Endothelial cell of umbilical vein (primary cell): ENCODE results near the gene DEPDC1. TPM values are rescaled to one million over a fixed set of nuclear protein-coding genes. Genes with fewer than 3 reads are reported as not detected.

ENCODE experiments used
- BruUV-seq: library from RNA; stranded (reverse); fragments of 400-500 nt; replicated peaks from 2 replicates; lab custom pipeline; 2021; lab: Mats Ljungman, UMichigan
- CTCF ChIA-PET: fragments of 300-600, 350-600 bp; sonication (Branson Sonifier 250); formaldehyde crosslinking; loops from one replicate; lab custom pipeline; 2021; ENCODE audit warnings: antibody characterized with exemption, inconsistent platforms; lab: Charles Lee
- POLR2A ChIA-PET: fragments of 300-600, 350-600 bp; sonication (Branson Sonifier 250); formaldehyde crosslinking; loops from one replicate; lab custom pipeline; 2021; ENCODE audit warnings: antibody characterized with exemption, inconsistent platforms; lab: Charles Lee
- DNase-seq: peaks from one replicate; pipeline ENCODE4 v3.0.0-alpha.2; 2011; ENCODE audit warnings: low read depth, low spot score
- FAIRE-seq: peaks from 2 replicates; lab custom pipeline; 2011; peaks lifted over from hg19 to GRCh38; lab: Jason Lieb, UNC
- H2AFZ ChIP-seq: 2 replicates; pipeline ENCODE4 v1.6.0; 2012; ENCODE audit warnings: low read depth, low read length, control low read depth, inconsistent platforms
- H3K27ac ChIP-seq: 2 replicates; pipeline ENCODE4 v1.5.1; 2011; ENCODE audit warnings: low read depth, mild to moderate bottlenecking, control low read depth, low read length, moderate library complexity; ENCODE audit not compliant: insufficient read depth
- H3K27me3 ChIP-seq, 2 experiments: 2 replicates each; pipeline versions ENCODE4 v1.6.0 to v1.6.1; 2011; ENCODE audit warnings: low read length in 2 of 2, mixed read lengths in 1 of 2; ENCODE audit not compliant: control insufficient read depth in 2 of 2, insufficient read depth in 2 of 2
- H3K36me3 ChIP-seq, 2 experiments: 2 replicates in 1 of 2; 3 replicates in 1 of 2; pipeline ENCODE4 v1.5.1; 2011; ENCODE audit warnings: low read length in 2 of 2, mild to moderate bottlenecking in 1 of 2, moderate library complexity in 1 of 2; ENCODE audit not compliant: control insufficient read depth in 2 of 2, insufficient read depth in 2 of 2; ENCODE audit errors: extremely low read depth in 1 of 2
- H3K4me1 ChIP-seq: 3 replicates; pipeline ENCODE4 v1.5.1; 2011; ENCODE audit warnings: mild to moderate bottlenecking, low read length; ENCODE audit not compliant: control insufficient read depth, insufficient read depth; ENCODE audit errors: extremely low read depth
- H3K4me2 ChIP-seq: 2 replicates; pipeline ENCODE4 v1.6.1; 2011; ENCODE audit warnings: low read length, control low read depth, mixed read lengths; ENCODE audit not compliant: insufficient read depth
- H3K4me3 ChIP-seq, 3 experiments: fragments of 200-600 bp in 1 of 3; sonication (generic), shearing (Covaris generic) in 1 of 3; replicated peaks in 1 of 3; 2 replicates each; pipeline ENCODE4 v1.5.1; 2011 to 2016; ENCODE audit warnings: control low read depth in 3 of 3, low read length in 3 of 3, mild to moderate bottlenecking in 2 of 3, inconsistent platforms in 1 of 3, low read depth in 1 of 3, moderate library complexity in 1 of 3; ENCODE audit not compliant: insufficient read depth in 1 of 3
- H3K79me2 ChIP-seq: 2 replicates; pipeline ENCODE4 v1.6.0; 2012; ENCODE audit warnings: low read length, inconsistent platforms; ENCODE audit not compliant: control insufficient read depth, insufficient read depth
- H3K9ac ChIP-seq: replicated peaks from 2 replicates; pipeline ENCODE3; 2011; ENCODE audit warnings: low read length, control low read depth; ENCODE audit not compliant: insufficient read depth; ENCODE audit errors: extremely low read depth
- H3K9me1 ChIP-seq: replicated peaks from 3 replicates; pipeline ENCODE4 v1.6.0; 2011; ENCODE audit warnings: mild to moderate bottlenecking, low read length; ENCODE audit not compliant: control insufficient read depth, insufficient read depth; ENCODE audit errors: extremely low read depth
- H3K9me3 ChIP-seq: replicated peaks from 2 replicates; pipeline ENCODE4 v1.5.1; 2012; ENCODE audit warnings: low read length, inconsistent platforms; ENCODE audit not compliant: control insufficient read depth, insufficient read depth
- H4K20me1 ChIP-seq: replicated peaks from 2 replicates; pipeline ENCODE3; 2011; ENCODE audit warnings: mild to moderate bottlenecking, low read length; ENCODE audit not compliant: control insufficient read depth, insufficient read depth; ENCODE audit errors: extremely low read depth
- CTCF ChIP-seq, 2 donors: IDR thresholded peaks; 1 replicate in 1 of 2; 2 replicates in 1 of 2; pipeline ENCODE4 v1.5.1; 2011; ENCODE audit warnings: low read length in 2 of 2, mild to moderate bottlenecking in 2 of 2, moderate library complexity in 2 of 2, control low read depth in 1 of 2, inconsistent platforms in 1 of 2, low read depth in 1 of 2; ENCODE audit not compliant: insufficient read depth in 1 of 2; ENCODE audit errors: extremely low read depth in 1 of 2
- EZH2 ChIP-seq: IDR thresholded peaks from 2 replicates; pipeline ENCODE4 v1.6.1; 2012; ENCODE audit warnings: borderline replicate concordance, low read depth, mild to moderate bottlenecking, moderate library complexity, low read length, inconsistent platforms; ENCODE audit not compliant: severe bottlenecking
- FOS ChIP-seq: IDR thresholded peaks from 2 replicates; pipeline ENCODE4 v1.6.1; 2011; ENCODE audit warnings: mild to moderate bottlenecking, low read length, moderate library complexity, borderline replicate concordance; ENCODE audit not compliant: insufficient read depth
- GATA2 ChIP-seq: IDR thresholded peaks from 2 replicates; pipeline ENCODE4 v1.7.0; 2011; ENCODE audit warnings: low read depth, mild to moderate bottlenecking, moderate library complexity, mixed read lengths, low read length; ENCODE audit not compliant: insufficient read length, insufficient read depth
- JUN ChIP-seq: IDR thresholded peaks from 2 replicates; pipeline ENCODE4 v1.6.1; 2011; ENCODE audit warnings: borderline replicate concordance, low read depth; ENCODE audit not compliant: insufficient read length, insufficient read depth
- MAX ChIP-seq: IDR thresholded peaks from 2 replicates; pipeline ENCODE4 v1.6.1; 2011; ENCODE audit not compliant: insufficient read depth, insufficient read length
- MYC ChIP-seq: IDR thresholded peaks from one replicate; pipeline ENCODE4 v1.6.1; 2011; ENCODE audit warnings: mild to moderate bottlenecking, low read depth, low read length
- POLR2A ChIP-seq: IDR thresholded peaks from 2 replicates; pipeline ENCODE4 v1.6.1; 2012; ENCODE audit warnings: low read depth, mild to moderate bottlenecking, control low read depth, low read length
- POLR2AphosphoS5 ChIP-seq: IDR thresholded peaks from 2 replicates; pipeline ENCODE4 v1.6.1; 2012; ENCODE audit warnings: low read depth, mild to moderate bottlenecking, control low read depth, low read length, moderate library complexity; ENCODE audit not compliant: insufficient read depth
- dilution Hi-C: fragments of 300-500 bp; cut with MboI; formaldehyde crosslinking; loops from one replicate; pipeline ENCODE4 v1.15.0; 2019; ENCODE audit warnings: low sequenced_read_pairs; ENCODE audit not compliant: extremely low pct_ligation_motif_present
- intact Hi-C: fragments of 100-400 bp; cut with micrococcal nuclease; formaldehyde crosslinking; loops from one replicate; pipeline ENCODE4 v1.10.0; 2022
- polyA plus RNA-seq, 4 experiments: library from polyadenylated mRNA; depleted of rRNA in 3 of 4; stranded (reverse) in 3 of 4; unstranded in 1 of 4; fragments of >200 nt; gene quantifications; 2 replicates each; pipeline versions ENCODE4 v1.2.1 to v1.2.3, GENCODE V29; 2011 to 2012; ENCODE audit warnings: missing spikeins in 1 of 4
- total RNA-seq: library from RNA; stranded (reverse); gene quantifications from 2 replicates; pipeline ENCODE4 v1.2.3, GENCODE V29; 2021

DEPDC1 gene
- total and polyA plus RNA-seq, 2 donors (not counting 3 experiments of a cell fraction or from before 2014, with no cell fraction given), result 5.5 to 30.4 TPM

GRCh38 chr1:68495532-68495931 lies 1.4 kb downstream of the DEPDC1 start:
- FAIRE-seq, result no peak
- BruUV-seq, result no TSS peak
- H3K79me2 ChIP-seq, result peaks cover 44% of the 10 kb centered on the region
- no peaks in the 10 kb centered on the region for H3K9me1 ChIP-seq
- intact Hi-C loops, result loop anchor here (10.0 kb wide), 3 partner anchors 601 to 1859 kb away; partner anchors contain the start of genes ANKRD13C and LRRC7
- ChIA-PET POLR2A (no interaction called here), CTCF (interaction anchor here (0.8 to 2.8 kb wide), 5 partner anchors 8 to 375 kb away, joined by 3 to 10 read pairs (median 3); no protein-coding TSS in a partner anchor)
- H3K4me1 ChIP-seq, result peaks cover 22% of the 10 kb centered on the region
- peak overlapping the region; percentile 99 for H3K4me2 ChIP-seq
- dilution Hi-C loops, result no loop called here
- no peaks in the 10 kb centered on the region for H3K27me3 ChIP-seq
- peak overlapping the region; percentile 100 for H2AFZ ChIP-seq
- peak; percentile 31 for DNase-seq
- peak overlapping the region; percentile 24 for H3K27ac ChIP-seq
- H3K36me3 ChIP-seq, result peaks cover 0 to 5% of the 10 kb centered on the region in 2 experiments
- H3K9ac ChIP-seq, result peak overlapping the region; percentile 97
- no peaks in the 10 kb centered on the region for H4K20me1 ChIP-seq
- no peak for TF ChIP-seq FOS
- no peak for TF ChIP-seq MYC
- TF ChIP-seq JUN, result no peak
- TF ChIP-seq POLR2AphosphoS5, result no peak
- TF ChIP-seq MAX, result no peak
- TF ChIP-seq EZH2, result no peak
- no peak for TF ChIP-seq CTCF (IDR thresholded peaks at IDR 0.05; ENCODE audit: extremely low read depth in 1 of 2, insufficient read depth in 1 of 2, low read depth in 1 of 2, low read length in 2 of 2)
- no peak for TF ChIP-seq POLR2A
- no peak for TF ChIP-seq GATA2
- H3K9me3 ChIP-seq, result no peaks in the 10 kb centered on the region
- peak overlapping the region in 2 of 3 experiments; percentile 99 to 100 for H3K4me3 ChIP-seq
